Esophagus (tissue), 2 donors: ENCODE data around the gene HES3. TPM values are rescaled to one million over a fixed set of nuclear protein-coding genes. Genes with fewer than 3 reads are reported as not detected.

Experiments
- H3K27ac ChIP-seq, 2 donors: one replicate each; pipeline ENCODE4 v1.5.1; 2013; ENCODE audit warnings: low read depth in 2 of 2, mild to moderate bottlenecking in 2 of 2, inconsistent platforms in 1 of 2, low read length in 1 of 2, moderate library complexity in 1 of 2
- H3K27me3 ChIP-seq, 2 donors: one replicate each; pipeline ENCODE4 v1.6.1; 2013; ENCODE audit warnings: low read length in 2 of 2, control low read depth in 1 of 2, mild to moderate bottlenecking in 1 of 2; ENCODE audit not compliant: insufficient read depth in 2 of 2, control insufficient read depth in 1 of 2
- H3K36me3 ChIP-seq, 2 donors: one replicate each; pipeline ENCODE4 v1.6.1; 2013; ENCODE audit warnings: low read length in 1 of 2; ENCODE audit not compliant: control insufficient read depth in 2 of 2, insufficient read depth in 2 of 2
- H3K4me1 ChIP-seq, 2 donors: one replicate each; pipeline ENCODE4 v1.6.1; 2013; ENCODE audit warnings: low read length in 1 of 2; ENCODE audit not compliant: control insufficient read depth in 2 of 2, insufficient read depth in 2 of 2
- H3K4me3 ChIP-seq, 2 donors: one replicate each; pipeline ENCODE4 v1.5.1; 2013; ENCODE audit warnings: low read length in 2 of 2, mild to moderate bottlenecking in 2 of 2, low read depth in 1 of 2, moderate library complexity in 1 of 2
- H3K9me3 ChIP-seq, 2 donors: one replicate each; pipeline ENCODE4 v1.6.1; 2013; ENCODE audit warnings: mild to moderate bottlenecking in 2 of 2, low read depth in 1 of 2, low read length in 1 of 2, moderate library complexity in 1 of 2; ENCODE audit not compliant: control insufficient read depth in 2 of 2, insufficient read depth in 1 of 2
- WGBS, 2 donors: extraction: QIAGEN DNeasy Blood & Tissue Kit; methylation state at CpG; one replicate each; pipeline ENCODE4 v1.1.7; 2013; 5-methylcytosine and 5-hydroxymethylcytosine counted together
- polyA plus RNA-seq, 2 donors: library from polyadenylated mRNA; stranded (reverse); fragments of 200-250 nt; gene quantifications; one replicate each; pipeline ENCODE4 v1.2.3, GENCODE V29; 2013
- donor health status: healthy with polysubstance abuse.
- donor health status: Bipolar disorder and iron deficiency.

Gene HES3
- polyA plus RNA-seq, 2 donors, result not detected

DNA sequence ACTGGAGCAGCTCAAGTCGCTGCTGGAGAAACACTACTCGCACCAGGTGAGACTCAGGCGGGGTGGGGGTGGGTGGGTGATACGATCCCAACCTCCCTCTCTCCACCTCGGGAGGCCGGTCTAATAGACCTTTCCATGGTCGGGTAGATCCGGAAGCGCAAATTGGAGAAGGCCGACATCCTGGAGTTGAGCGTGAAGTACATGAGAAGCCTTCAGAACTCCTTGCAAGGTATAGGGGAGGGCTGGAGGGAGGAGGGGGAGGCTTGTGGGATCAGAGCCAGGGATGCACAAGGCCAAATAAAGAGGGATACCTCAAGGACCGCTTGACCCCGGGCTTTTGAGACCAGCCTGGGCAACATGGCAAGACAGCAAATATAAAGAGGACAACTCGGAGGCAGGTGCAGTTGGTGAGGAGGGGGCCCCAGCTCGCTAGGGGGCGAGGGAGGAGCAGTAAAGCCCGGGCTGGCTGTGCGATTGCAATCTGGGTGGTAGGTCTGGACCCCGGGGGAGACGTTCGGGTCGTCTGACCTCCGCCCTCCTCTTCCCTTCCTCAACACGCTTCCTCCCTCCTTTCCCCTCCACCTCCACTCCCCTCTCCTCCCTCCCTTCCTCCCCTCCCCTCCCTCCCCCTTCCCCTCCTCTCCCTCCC lies 546 bp downstream of the HES3 start:
- Histone ChIP-seq H3K27me3 (peaks cover 7 to 35% of the 10 kb centered on the region in 2 donors), H3K4me1 (peaks cover 6 to 16% of the 10 kb centered on the region in 2 donors)

DNA sequence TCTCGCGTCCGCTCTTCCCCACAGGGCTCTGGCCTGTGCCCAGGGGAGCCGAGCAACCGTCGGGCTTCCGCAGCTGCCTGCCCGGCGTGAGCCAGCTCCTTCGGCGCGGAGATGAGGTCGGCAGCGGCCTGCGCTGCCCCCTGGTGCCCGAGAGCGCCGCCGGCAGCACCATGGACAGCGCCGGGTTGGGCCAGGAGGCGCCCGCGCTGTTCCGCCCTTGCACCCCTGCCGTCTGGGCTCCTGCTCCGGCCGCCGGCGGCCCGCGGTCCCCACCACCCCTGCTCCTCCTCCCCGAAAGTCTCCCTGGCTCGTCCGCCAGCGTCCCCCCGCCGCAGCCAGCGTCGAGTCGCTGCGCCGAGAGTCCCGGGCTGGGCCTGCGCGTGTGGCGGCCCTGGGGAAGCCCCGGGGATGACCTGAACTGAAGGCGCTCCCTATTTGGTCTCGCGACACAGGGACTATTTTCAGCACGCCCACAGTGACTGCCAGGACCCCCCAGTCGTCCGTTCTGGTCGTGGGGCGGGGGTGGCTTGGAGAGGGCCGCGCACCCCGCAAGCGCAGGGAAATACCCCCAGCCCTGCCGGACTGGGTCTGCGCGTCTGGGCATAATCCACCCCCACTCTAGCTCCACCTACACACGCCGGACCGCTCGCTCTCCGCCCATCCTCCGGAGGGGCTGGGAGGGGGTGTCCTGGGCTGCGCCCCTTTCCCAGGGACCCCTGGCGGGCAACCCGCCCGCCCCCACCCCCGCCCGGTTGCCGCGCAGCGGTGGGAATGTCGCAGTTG lies 1.3 kb downstream of the HES3 start:
- Histone ChIP-seq H3K36me3 (no peaks in the 10 kb centered on the region), H3K27ac (no peak overlapping the region), H3K4me3 (no peak overlapping the region), H3K27me3 (peaks cover 7 to 35% of the 10 kb centered on the region in 2 donors), H3K4me1 (peaks cover 12 to 16% of the 10 kb centered on the region in 2 donors), H3K9me3 (no peaks in the 10 kb centered on the region)
- 2% methylated on average over 36 to 79 of the region's 79 CpGs for WGBS, 2 donors

More for the DNA sequence above, 546 bp downstream of the HES3 start:
- 4% methylated on average over 16 to 24 of the region's 24 CpGs for WGBS, 2 donors
- no peak overlapping the region for H3K27ac ChIP-seq
- no peak overlapping the region for H3K4me3 ChIP-seq
- no peaks in the 10 kb centered on the region for H3K36me3 ChIP-seq
- no peaks in the 10 kb centered on the region for H3K9me3 ChIP-seq

DNA sequence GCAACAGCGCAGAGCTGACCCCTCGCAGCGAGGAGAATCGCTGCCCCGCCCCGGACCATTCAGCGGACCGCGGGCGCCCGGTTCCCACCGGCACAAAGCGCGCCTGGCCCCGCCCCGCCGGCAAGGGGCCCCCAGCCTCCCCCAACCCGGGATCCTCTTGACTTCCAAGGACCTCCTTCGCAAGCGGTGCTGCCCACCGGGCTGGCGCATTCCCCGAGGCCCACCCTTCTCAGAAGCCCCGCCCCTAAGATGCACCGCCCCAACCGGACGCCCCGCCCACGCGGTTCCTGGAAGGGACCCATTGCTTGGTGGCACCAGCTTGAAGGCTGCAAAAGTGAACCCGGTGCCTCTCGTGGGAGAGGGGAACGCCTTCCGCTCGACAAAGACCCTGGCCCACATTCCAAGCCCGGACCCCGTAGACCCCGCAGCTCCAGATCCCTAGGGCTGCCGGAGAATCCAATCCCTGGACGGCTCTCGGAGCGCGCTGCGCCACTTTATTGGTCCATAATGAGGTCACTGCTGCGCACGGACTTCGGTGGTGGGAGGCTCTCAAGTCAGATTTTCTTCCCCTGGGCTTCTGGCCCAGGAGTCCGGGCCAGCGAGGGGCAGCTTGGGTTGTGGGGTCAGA lies 2.0 kb downstream of the HES3 start:
- H3K9me3 ChIP-seq, result no peaks in the 10 kb centered on the region
- WGBS, 2 donors, result 2 to 5% methylated on average over 47 to 49 of the region's 49 CpGs
- no peak overlapping the region for H3K27ac ChIP-seq
- H3K27me3 ChIP-seq, result peaks cover 7 to 35% of the 10 kb centered on the region in 2 donors
- no peak overlapping the region for H3K4me3 ChIP-seq
- H3K4me1 ChIP-seq, result peaks cover 12 to 16% of the 10 kb centered on the region in 2 donors
- no peaks in the 10 kb centered on the region for H3K36me3 ChIP-seq

DNA sequence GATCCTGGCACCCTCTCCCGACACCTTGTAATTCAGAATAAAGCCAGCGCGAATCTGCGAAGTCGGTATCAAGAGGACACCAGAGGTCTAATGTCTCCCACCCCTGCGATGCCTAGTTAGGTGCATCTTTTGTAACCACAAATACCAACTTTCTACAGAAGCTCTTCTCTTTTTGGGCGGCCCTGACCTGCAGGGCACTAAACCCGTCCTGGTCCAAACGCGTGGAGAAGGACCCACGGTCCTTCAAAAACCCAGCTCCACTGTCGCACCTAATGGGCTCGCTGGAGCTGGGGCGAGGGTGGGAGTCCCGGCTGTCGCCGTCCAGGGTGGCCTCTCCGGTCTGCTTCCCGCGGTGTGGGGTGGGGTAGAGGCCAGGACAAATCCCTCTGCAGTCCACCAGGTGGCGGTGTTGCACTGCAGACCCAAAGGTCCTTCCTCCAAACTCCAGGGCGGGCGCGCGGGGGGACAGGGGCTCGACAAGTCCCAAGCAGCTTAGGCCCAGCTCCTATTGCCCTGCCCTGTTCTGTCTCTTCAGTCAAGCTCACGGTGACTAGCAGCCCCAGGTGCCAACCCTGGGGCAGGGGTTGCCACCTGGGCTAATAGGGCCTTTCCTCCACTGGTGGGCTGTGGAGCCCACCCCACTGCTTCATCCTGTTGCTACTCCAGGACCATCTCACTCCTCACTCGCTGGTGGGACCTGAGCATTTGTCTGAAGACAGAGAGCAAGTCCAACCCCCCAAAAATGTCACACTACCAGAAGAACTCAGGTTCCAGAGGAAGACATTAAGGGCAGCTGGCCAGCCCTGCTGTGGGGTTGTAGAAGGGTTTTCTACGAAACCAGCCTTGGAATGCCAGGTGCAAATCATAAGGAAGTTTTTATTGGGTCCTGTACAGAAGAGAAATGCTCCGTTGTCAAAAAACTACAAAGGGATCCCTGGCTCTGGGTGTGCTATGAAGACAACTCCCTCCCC lies 2.8 kb downstream of the HES3 start:
- no peaks in the 10 kb centered on the region for H3K36me3 ChIP-seq
- H3K27ac ChIP-seq, result no peak overlapping the region
- no peaks in the 10 kb centered on the region for H3K9me3 ChIP-seq
- WGBS, 2 donors, result 4 to 5% methylated on average over 30 of the region's 30 CpGs
- H3K27me3 ChIP-seq, result peaks cover 7 to 30% of the 10 kb centered on the region in 2 donors
- peaks cover 12 to 15% of the 10 kb centered on the region in 2 donors for H3K4me1 ChIP-seq
- H3K4me3 ChIP-seq, result no peak overlapping the region

DNA sequence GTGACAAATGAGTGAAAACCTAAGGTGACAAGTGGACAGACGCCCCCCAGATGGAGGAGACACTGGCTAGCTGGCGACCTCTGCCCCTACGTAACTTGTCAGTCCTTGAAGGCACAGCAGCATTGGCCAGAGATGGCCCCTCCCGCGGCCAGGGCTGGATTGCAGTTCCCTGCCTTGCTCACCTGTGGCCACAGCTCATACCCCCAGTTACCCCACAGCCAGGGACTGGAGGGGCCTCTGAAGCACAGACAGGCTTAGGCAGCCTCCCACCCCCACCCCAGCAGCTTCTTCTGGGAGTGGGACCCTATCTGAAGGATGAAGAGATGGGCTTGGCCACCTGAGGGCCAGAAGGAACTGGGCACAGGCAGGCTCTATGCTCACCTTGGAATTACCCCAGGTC lies 3.7 kb downstream of the HES3 start:
- peaks cover 8 to 12% of the 10 kb centered on the region in 2 donors for H3K4me1 ChIP-seq
- H3K9me3 ChIP-seq, result no peaks in the 10 kb centered on the region
- WGBS, 2 donors, result 65 to 70% methylated on average over 5 of the region's 5 CpGs
- no peak overlapping the region for H3K4me3 ChIP-seq
- peaks cover 7 to 22% of the 10 kb centered on the region in 2 donors for H3K27me3 ChIP-seq
- H3K27ac ChIP-seq, result no peak overlapping the region
- no peaks in the 10 kb centered on the region for H3K36me3 ChIP-seq

DNA sequence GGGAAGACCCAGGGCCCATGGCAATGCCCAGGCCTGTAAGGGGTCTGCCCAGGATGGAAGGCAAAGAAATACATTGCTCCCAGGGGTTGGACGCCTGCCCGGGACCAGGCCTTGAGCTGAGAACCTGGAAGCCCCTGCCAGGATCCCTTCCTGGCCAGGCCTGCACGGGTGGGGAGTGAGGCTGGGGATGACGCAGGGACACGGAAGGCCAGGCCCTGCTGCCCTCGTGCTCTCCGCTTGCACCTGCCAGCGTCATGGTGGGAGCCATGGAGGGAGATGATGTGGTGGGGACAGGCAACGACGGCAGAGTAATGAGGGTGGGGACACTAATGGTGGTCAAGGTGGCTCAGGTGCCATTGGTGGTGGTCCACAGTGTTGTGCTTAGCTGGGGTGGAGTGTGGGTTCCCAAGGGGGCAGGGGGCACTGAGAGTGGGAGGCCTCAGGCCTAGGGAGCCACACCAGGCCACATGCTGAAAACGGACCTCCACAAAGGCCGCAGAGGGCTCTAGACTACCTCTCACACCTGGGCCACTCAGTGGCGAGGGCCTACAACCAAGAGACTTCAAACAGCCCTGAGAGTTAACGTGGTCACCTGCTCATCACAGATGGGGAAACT lies 4.3 kb downstream of the HES3 start:
- H3K9me3 ChIP-seq, result no peaks in the 10 kb centered on the region
- H3K4me1 ChIP-seq, result peaks cover 8 to 12% of the 10 kb centered on the region in 2 donors
- no peak overlapping the region for H3K4me3 ChIP-seq
- no peaks in the 10 kb centered on the region for H3K36me3 ChIP-seq
- WGBS, 2 donors, result 76 to 83% methylated on average over 12 to 14 of the region's 14 CpGs
- peaks cover 3 to 15% of the 10 kb centered on the region in 2 donors for H3K27me3 ChIP-seq
- no peak overlapping the region for H3K27ac ChIP-seq

DNA sequence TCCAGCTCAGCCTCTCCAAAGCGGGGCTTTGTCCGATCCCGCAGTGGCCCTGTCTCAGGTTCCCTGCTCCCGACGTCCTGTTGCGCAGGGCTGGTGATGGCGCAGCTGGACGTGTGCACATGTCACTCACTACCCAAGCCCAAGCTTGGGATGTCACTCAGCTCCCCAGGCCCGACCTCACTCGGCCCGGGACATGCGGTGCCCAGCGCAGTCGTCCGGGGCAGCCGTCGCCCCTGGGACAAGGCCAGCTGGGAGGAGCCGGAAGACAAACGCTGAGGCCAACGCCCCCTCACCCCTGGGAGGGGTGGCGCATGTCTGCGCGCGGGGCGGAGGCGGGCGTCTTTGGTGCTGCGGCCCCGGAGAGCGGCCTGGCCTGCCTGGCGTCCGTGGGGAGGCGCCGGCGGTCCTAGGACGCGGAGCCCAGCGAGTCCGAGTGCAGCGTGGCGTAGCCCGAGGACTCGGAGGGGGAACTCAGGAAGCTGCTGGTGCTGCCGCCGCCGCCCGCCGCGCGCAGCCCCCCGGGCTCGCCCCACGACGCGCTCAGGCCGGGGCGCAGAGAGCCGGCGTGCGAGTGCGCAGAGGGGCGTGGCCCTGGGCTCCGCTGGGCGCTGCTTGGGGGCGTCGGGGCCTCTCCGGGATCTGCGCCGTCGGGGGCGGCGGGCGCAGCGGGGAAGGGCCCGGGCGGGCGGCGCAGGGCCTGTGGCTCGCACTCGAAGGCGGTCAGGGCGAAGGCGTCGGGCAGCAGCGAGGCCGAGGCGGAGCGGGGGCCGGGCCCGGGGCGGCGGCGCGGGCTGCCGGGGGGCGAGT lies 5.2 kb downstream of the HES3 start:
- H3K4me3 ChIP-seq, result peak overlapping the region in 1 of 2 donors; percentile 24
- H3K27me3 ChIP-seq, result peaks cover 0 to 10% of the 10 kb centered on the region in 2 donors
- H3K9me3 ChIP-seq, result no peaks in the 10 kb centered on the region
- H3K36me3 ChIP-seq, result peaks cover 0 to 6% of the 10 kb centered on the region in 2 donors
- H3K4me1 ChIP-seq, result peaks cover 8 to 12% of the 10 kb centered on the region in 2 donors
- 5 to 7% methylated on average over 44 to 96 of the region's 96 CpGs for WGBS, 2 donors
- no peak overlapping the region for H3K27ac ChIP-seq
